ENCODE data around the gene BUD31. TPM values are rescaled to one million over a fixed set of nuclear protein-coding genes. Genes with fewer than 3 reads are reported as not detected.
A peak's percentile ranks its signal among the peaks of the same experiment; 100 is the strongest.
"Not testable (repeated sequence)": the region's sequence is repeated elsewhere in the genome, so short reads cannot be mapped to it uniquely, and the experiment has no call there.

The BUD31 gene
- polyA plus RNA-seq, 4 donors: 113 to 123 (median 118) TPM

DNA sequence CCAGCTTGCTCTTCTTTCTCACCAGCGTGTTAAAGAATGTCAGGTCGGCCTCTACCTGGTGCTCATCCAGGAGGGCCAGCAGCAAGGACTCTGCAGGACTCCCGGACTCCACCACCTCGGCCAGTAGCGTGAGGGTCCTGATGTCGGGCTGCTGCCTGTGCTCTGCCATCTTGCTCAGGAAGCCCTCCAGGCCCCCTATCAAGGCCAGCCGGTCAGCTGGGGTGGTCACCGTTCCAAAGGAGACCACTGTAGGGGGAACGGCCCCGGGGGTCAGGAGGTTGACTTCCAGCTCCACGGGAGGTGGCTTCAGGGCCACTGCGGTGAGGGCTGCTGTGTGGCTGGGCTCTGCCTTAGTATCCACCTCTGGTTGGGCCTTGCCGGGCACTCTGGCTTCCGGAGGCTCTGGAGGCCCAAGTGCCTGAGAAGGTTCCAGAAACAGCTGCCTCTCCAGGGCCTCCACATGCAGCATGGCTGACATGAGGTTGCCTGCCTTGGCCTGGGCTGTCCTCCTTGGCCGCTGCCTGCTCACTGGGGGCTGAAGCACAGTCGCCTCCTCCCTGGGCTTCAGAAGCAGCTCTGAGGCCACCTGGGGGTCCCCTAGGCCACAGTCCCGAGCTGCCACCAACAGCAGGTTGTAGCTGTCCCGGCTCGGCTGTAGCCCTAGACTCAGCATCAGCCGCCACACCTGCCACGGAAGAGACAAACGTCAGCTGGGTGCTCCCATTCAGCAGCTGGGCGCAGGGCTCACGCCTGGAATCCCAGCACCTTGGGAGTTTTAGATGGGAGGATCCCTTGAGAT lies 16.4 kb downstream of the BUD31 start:
- no peak for DNase-seq (ENCODE audit: low read depth in 4 of 4, low spot score in 3 of 4)

DNA sequence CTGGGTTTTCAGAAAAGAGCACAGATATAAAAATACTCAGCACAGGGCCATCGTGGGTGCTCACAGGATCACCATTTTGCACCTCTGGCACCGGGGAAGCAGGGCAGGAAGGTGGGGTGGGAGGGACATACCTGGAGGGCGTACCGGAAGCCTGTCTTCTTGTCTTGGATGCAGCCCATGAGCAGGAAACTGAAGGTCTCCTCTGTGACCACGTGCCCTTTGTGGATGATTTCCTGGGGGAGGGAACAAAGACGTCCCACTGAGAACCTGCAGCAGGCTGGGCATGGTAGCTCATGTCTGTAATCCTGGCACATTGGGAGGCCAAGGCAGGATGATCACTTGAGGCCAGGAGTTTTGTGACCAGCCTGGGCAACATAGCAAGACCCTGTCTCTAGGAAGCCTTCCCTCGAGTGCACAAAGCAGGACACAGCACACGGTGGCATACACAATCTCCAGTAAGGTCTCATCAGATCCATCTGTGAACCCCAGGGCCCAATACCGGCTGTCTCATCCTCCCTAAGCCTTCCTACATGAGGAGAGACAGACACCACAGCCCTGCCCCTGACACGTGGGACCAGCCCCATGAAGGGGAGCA lies 20.3 kb downstream of the BUD31 start:
- no peak for DNase-seq (ENCODE audit: low read depth in 4 of 4, low spot score in 3 of 4)

GRCh38 chr7:99429756-99430155 lies 21.0 kb downstream of the BUD31 start:
- no peak for DNase-seq (ENCODE audit: low read depth in 4 of 4, low spot score in 3 of 4)

- DNase-seq (ENCODE audit: low read depth in 4 of 4, low spot score in 3 of 4): not testable (repeated sequence)
These were observed 23.2 kb downstream of the BUD31 start for GRCh38 chr7:99431756-99432540.

GRCh38 chr7:99433158-99433557 lies 24.4 kb downstream of the BUD31 start:
- no peak for DNase-seq (ENCODE audit: low read depth in 4 of 4, low spot score in 3 of 4)

DNA sequence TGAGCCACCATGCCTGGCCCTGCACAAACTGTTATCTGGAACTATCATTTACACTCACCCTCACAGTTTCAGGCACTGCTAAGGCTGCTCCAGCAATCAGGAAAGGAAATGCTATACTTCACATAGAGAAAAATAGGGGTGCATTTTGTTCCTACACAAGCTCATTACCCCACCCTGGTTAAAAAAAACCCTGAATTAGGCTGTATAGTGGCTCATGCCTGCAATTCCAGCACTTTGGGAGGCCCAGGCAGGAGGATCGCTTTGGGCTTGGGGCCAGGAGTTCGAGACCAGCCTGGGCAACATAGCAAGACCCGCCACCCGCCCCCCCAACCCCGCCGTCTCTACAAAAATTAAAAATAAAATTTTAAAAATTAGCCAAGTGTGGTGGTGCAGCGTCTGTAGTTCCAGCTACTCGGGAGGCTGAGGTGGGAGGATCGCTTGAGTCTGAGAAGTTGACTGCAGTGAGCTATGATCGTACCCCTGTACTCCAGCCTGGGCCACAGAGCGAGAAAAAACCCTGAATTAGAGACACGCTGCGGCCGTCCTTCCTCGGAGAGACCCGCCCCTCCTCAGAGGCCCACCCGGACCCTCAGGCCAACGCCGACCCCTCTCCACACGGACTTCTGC lies 29.3 kb downstream of the BUD31 start:
- no peak for DNase-seq (ENCODE audit: low read depth in 4 of 4, low spot score in 3 of 4)

- DNase-seq (ENCODE audit: low read depth in 4 of 4, low spot score in 3 of 4): peak; percentile 87 to 90 (median 89)
These were observed 30.1 kb downstream of the BUD31 start, which contains the start of the genes CPSF4 and PTCD1 for GRCh38 chr7:99438573-99439480. TSS of gene CPSF4 (plus strand) at chr7:99438943. CDS start at chr7:99439083, 140 bp downstream. TSS of gene PTCD1 (minus strand) at chr7:99438798. CDS start at chr7:99435242, 3,556 bp downstream.

GRCh38 chr7:99440195-99440594 lies 31.4 kb downstream of the BUD31 start:
- no peak for DNase-seq (ENCODE audit: low read depth in 4 of 4, low spot score in 3 of 4)

GRCh38 chr7:99446096-99446495 lies 37.3 kb downstream of the BUD31 start:
- DNase-seq (ENCODE audit: low read depth in 4 of 4, low spot score in 3 of 4): no peak

- no peak for DNase-seq (ENCODE audit: low read depth in 4 of 4, low spot score in 3 of 4)
These were observed 39.2 kb downstream of the BUD31 start for GRCh38 chr7:99447943-99448342.

DNA sequence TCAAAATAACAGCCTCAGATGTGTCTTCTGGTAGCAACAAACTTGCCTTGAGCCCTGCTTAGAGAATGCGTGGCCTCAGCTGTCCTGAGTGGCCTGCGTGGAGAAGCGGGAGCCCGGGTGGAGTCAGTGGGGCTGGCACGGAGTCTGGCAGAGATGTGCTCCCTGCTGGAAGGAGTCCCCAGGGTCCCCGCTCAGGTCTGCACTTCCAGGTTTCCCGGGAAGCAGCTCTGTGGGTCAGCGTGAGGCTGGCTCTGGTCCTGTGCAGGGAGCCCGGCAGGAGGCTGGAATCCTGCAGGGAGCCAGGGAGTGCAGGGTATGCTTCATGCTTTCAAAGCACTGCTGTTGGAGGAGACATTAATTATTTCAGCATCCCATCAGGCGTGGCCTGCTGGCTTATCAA lies 40.1 kb downstream of the BUD31 start:
- DNase-seq (ENCODE audit: low read depth in 4 of 4, low spot score in 3 of 4): no peak

DNA sequence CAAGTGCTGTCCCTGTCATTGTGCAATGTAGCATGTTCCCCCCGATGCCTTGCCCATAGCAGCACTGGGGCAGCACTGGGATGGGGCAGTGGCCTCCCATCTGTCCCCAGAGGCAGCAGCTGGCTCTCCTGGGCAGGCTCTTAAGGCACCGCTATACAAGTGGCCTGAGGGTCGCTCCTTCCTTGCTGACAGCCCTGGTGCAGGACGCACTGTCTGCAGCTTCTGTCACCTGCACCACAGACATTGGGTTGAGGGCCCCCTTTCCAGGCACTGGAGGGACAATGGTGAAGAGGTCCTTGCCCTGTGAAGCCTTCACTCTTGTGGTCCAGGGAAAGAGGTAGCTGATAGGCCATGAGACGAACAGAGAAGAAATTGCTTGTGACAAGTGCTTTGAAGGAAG lies 40.6 kb downstream of the BUD31 start:
- no peak for DNase-seq (ENCODE audit: low read depth in 4 of 4, low spot score in 3 of 4)

DNA sequence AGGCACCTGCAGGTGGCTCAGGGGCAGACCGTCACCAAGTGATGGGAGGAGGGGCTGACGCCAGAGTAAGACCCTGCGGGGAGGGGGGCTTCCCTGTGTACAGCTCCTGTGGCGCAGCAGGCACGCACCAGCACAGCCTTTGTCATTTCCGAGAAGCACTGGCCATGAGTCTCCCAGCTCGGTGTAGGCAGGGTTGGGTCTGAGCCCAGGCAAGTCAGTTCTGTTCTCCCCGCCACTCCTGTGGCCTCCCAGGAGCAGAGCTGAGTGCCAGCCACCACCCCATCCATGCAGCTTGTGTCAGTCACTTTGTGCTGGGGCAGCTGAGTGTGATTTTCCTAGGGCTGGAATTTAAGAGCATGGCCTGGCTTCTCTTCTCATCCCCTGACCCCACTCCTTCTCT lies 43.2 kb downstream of the BUD31 start:
- no peak for DNase-seq (ENCODE audit: low read depth in 4 of 4, low spot score in 3 of 4)

DNA sequence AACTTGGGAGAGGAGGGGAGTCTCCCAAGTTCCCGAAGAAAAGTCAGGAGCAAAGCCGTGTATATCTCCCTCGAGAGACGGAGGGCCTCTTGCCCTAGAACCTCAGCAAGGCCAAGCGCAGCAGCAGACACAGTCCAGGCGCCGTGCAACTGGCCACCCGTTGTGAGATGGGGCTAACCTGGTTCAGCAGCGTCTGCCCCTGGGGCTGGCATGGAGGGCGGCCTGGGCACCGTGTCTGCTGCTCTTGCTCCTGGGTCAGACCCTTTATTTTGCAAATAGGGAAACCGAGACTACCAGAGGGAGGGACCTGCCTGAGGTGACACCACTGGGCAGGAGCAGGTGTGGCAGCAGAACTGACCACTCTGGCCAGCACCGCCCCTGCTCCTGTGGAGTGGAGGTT lies 43.8 kb downstream of the BUD31 start:
- no peak for DNase-seq (ENCODE audit: low read depth in 4 of 4, low spot score in 3 of 4)

GRCh38 chr7:99453105-99453504 lies 44.3 kb downstream of the BUD31 start:
- no peak for DNase-seq (ENCODE audit: low read depth in 4 of 4, low spot score in 3 of 4)

DNA sequence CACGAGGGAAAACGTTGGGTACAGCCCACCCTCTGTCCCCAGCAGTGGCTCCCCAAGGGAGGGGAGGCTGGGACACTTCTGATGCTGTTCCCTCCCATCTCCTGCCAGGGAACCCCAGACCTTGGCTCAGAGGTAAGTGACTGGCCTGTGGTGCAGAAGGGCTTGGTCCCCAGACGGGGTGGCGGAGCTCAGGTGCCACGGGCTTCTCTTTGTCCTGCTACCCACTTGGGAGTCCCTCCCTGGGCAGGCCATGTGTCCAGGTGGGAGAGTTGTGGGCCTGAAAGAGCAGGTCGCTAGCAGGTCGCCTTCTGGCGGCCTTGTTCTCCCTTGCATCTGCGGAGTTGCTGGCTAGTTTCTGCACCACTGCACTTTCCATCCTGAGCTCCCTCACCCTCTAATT lies 47.1 kb downstream of the BUD31 start:
- no peak for DNase-seq (ENCODE audit: low read depth in 4 of 4, low spot score in 3 of 4)

- DNase-seq (ENCODE audit: low read depth in 4 of 4, low spot score in 3 of 4): no peak
These were observed 47.5 kb downstream of the BUD31 start for GRCh38 chr7:99456288-99456687.

GRCh38 chr7:99457050-99457649 lies 48.4 kb downstream of the BUD31 start:
- DNase-seq (ENCODE audit: low read depth in 4 of 4, low spot score in 3 of 4): no peak
